22Rv1 (cell line): Measurements from ENCODE around the gene IFTAP.

Source experiments
- H3K27ac ChIP-seq: fragments of 450-650 bp; 2 replicates; pipeline ENCODE4 v1.5.1; 2017
- ZFX ChIP-seq: fragments of 450-650 bp; IDR thresholded peaks from 2 replicates; pipeline ENCODE4 v1.6.1; 2017; ENCODE audit warnings: antibody characterized with exemption, borderline replicate concordance
- TF ChIP-seq, protein P1 (sequence below): fragments of 450-650 bp; IDR thresholded peaks from 2 replicates; pipeline ENCODE4 v1.5.1; 2017; ENCODE audit warnings: mild to moderate bottlenecking

Gene IFTAP

GRCh38 chr11:36578458-36578857, 15.8 kb upstream of the IFTAP start:
- no peak overlapping the region for H3K27ac ChIP-seq
- TF ChIP-seq, protein P1, sequence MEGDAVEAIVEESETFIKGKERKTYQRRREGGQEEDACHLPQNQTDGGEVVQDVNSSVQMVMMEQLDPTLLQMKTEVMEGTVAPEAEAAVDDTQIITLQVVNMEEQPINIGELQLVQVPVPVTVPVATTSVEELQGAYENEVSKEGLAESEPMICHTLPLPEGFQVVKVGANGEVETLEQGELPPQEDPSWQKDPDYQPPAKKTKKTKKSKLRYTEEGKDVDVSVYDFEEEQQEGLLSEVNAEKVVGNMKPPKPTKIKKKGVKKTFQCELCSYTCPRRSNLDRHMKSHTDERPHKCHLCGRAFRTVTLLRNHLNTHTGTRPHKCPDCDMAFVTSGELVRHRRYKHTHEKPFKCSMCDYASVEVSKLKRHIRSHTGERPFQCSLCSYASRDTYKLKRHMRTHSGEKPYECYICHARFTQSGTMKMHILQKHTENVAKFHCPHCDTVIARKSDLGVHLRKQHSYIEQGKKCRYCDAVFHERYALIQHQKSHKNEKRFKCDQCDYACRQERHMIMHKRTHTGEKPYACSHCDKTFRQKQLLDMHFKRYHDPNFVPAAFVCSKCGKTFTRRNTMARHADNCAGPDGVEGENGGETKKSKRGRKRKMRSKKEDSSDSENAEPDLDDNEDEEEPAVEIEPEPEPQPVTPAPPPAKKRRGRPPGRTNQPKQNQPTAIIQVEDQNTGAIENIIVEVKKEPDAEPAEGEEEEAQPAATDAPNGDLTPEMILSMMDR, result no peak
- TF ChIP-seq ZFX, result no peak

DNA sequence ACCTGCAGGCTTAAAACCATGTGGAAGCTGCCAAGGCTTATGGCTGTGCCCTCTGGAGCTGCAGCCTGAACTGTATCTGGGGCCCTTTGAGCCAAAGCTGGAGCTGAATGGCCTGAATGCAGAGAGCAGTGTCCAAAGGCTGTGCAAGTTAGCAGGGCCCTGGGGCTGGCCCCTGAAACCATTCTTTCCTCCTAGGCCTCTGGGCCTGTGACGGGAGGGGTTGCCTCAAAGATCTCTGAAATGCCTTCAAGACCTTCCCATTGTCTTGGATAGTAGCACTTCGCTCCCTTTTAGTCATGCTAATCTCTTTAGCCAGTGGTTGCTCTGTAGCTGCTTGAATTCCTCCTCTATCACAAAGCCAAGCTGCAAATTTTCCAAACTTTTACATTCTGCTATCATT, 12.8 kb upstream of the IFTAP start:
- TF ChIP-seq, protein P1, result no peak
- TF ChIP-seq ZFX, result no peak
- no peak overlapping the region for H3K27ac ChIP-seq

DNA sequence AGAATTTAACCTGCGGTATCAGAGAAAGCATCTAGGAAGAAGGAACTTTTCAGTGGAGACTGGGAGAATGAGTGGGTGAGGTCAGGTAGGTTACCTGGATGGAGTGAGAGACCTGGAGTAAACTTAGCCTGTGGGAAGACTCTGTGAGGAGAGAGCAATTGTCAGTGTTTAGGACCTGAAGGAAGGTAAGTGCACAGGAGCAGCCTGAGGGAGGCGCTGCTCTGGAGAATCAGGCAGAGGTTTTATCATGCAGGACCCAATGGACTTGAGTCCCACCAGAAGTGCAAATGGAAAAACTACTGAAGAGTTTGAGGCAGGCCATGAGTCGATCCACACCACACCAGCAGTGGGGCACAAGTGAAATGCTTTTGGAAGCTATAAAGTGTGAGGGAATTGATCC, 10.6 kb upstream of the IFTAP start:
- no peak for TF ChIP-seq ZFX
- TF ChIP-seq, protein P1, result no peak
- no peak overlapping the region for H3K27ac ChIP-seq

GRCh38 chr11:36586543-36586942, 7.8 kb upstream of the IFTAP start:
- no peak overlapping the region for H3K27ac ChIP-seq
- TF ChIP-seq, protein P1, result no peak
- no peak for TF ChIP-seq ZFX

- H3K27ac ChIP-seq, result no peak overlapping the region
- TF ChIP-seq, protein P1, result no peak
- no peak for TF ChIP-seq ZFX
Observed at GRCh38 chr11:36588099-36588498, 6.2 kb upstream of the IFTAP start.

DNA sequence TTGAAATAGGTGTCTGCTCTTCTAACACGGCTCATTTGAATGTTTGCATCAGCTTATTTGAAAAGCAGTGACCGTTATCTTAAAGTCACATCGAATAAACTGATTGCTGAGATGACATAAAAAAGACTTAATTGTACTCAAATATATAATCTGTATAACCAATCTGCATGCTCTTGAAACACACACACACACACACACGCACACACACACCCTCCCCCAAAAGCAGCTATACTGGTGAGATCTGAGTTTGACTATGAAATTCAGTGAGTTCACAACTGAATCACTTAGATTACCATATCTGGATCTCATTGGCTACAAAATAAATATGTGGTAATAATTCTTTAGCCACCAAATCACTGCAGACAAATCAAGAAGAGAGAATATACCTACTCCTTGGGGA, 3.8 kb upstream of the IFTAP start:
- no peak overlapping the region for H3K27ac ChIP-seq
- TF ChIP-seq, protein P1, result no peak
- no peak for TF ChIP-seq ZFX

- TF ChIP-seq, protein P1, result no peak
- no peak overlapping the region for H3K27ac ChIP-seq
Observed at GRCh38 chr11:36591433-36591832, 2.9 kb upstream of the IFTAP start.
